Stomach smooth muscle (tissue), 2 donors: ENCODE data around the gene FZR1.
A peak's percentile ranks its signal among the peaks of the same experiment; 100 is the strongest.

Source experiments
- H3K27ac ChIP-seq: one replicate; pipeline ENCODE4 v1.7.0; 2013; ENCODE audit warnings: mild to moderate bottlenecking, low read length, inconsistent platforms
- H3K27me3 ChIP-seq, 2 donors: one replicate each; pipeline ENCODE4 v1.7.0; 2013; ENCODE audit warnings: low read length in 2 of 2; ENCODE audit not compliant: insufficient read depth in 2 of 2, control insufficient read depth in 1 of 2
- H3K36me3 ChIP-seq, 2 donors: one replicate each; pipeline ENCODE4 v1.7.0; 2013; ENCODE audit warnings: low read length in 2 of 2; ENCODE audit not compliant: control insufficient read depth in 2 of 2, insufficient read depth in 2 of 2
- H3K4me1 ChIP-seq: one replicate; pipeline ENCODE4 v1.7.0; 2013; ENCODE audit warnings: low read length; ENCODE audit not compliant: control insufficient read depth, insufficient read depth
- H3K4me3 ChIP-seq, 2 donors: one replicate each; pipeline ENCODE4 v1.7.0; 2013; ENCODE audit warnings: low read length in 2 of 2
- H3K9ac ChIP-seq, 2 donors: one replicate each; pipeline ENCODE4 v1.7.0; 2013; ENCODE audit warnings: low read length in 2 of 2, mild to moderate bottlenecking in 1 of 2
- H3K9me3 ChIP-seq, 2 donors: one replicate each; pipeline ENCODE4 v1.7.0; 2013; ENCODE audit warnings: low read length in 2 of 2; ENCODE audit not compliant: control insufficient read depth in 2 of 2
- donor health status: healthy.
- donor health status: Pancreatic carcinoma.

FZR1 gene

DNA sequence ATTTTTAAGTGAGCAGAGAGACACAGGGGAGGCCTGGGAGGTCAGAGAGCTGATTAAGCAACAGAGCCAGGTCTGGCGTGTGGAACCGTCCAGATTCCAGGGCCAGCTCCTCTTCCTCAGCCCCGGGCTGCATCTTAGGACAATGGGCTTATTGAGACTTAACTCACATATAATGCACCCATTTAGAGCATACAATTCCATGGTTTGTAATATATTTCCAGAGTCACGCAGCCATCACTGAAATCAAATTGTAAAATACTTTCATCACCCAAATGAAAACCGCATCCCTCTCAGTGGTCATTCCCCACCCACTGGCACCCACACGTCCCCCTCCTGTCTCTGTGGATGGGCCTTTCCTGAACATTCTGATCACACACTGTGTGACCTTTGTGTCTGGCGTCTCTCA is 64.5 kb downstream of the FZR1 start:
- no peaks in the 10 kb centered on the region for H3K9me3 ChIP-seq
- no peak overlapping the region for H3K4me3 ChIP-seq
- no peaks in the 10 kb centered on the region for H3K27me3 ChIP-seq
- H3K36me3 ChIP-seq = peaks cover 2 to 3% of the 10 kb centered on the region in 2 donors
- peaks cover 18% of the 10 kb centered on the region for H3K4me1 ChIP-seq
- H3K27ac ChIP-seq = no peak overlapping the region
- no peak overlapping the region for H3K9ac ChIP-seq

DNA sequence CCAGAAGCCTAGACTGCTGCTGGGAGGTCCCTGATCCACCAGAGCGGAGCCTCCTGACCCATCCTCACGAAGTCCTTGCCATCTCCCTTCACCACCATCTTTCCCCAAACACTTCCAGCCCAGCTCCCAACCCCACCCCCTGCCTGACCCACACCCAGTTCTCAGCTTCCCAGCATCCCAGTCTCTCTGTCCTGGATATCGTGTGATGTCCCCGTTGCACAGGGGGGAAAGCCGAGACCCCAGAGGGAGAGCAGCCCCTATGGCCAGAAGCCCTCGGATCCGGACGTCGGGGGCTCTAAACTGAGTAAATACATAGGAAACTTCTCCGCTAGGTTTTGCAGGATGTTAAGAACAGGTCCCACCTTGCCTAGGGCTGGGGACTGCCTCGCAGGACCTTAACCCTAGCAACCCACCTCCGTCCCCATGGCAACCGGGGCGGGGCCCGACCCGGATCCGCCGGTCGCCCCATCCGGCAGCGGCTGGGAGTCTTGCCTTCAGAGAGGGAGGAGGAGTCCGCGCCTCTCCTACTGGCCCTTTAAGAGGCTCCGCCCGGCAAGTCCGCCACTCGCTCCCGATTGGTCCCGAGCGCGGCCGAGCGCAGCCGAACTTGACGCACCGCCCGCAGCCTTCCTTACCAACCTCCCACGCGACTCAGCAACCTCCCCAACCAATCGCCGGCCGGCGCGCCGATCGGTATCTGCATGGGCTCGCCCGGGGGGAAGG is 66.2 kb downstream of the FZR1 start:
- Histone ChIP-seq H3K4me3 (peak overlapping the region; percentile 64 to 84), H3K9me3 (no peaks in the 10 kb centered on the region), H3K4me1 (peaks cover 29% of the 10 kb centered on the region), H3K27me3 (no peaks in the 10 kb centered on the region), H3K27ac (no peak overlapping the region), H3K9ac (peak overlapping the region; percentile 59 to 72), H3K36me3 (peaks cover 2 to 3% of the 10 kb centered on the region in 2 donors)

DNA sequence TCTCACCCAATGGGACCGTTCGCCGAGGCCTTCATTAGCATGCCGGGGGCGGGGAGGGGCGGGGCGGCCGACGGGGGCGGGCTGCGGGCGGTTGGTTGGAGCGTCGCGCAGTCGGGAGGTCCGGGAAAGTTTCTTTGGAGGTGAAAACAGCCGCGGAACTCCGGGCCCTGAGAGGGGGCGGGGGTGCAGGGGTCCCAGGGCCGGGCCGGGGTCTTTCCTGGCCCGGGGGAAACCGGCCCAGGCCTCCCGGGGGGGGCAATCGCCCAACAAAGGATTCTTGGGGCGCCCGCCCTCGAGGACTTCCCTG is 66.7 kb downstream of the FZR1 start, which contains the start of gene HMG20B:
HMG20B (plus strand) TSS at position 90 of the 307 bp plus-strand sequence. CDS start 366 bp downstream, outside the sequence.
- Histone ChIP-seq H3K36me3 (peaks cover 2 to 3% of the 10 kb centered on the region in 2 donors), H3K4me3 (peak within 1 kb of the TSS; percentile 65 to 84), H3K4me1 (peaks cover 29% of the 10 kb centered on the region), H3K27ac (no peak within 1 kb of the TSS), H3K27me3 (no peaks in the 10 kb centered on the region), H3K9me3 (no peaks in the 10 kb centered on the region), H3K9ac (peak within 1 kb of the TSS; percentile 63 to 72)

DNA sequence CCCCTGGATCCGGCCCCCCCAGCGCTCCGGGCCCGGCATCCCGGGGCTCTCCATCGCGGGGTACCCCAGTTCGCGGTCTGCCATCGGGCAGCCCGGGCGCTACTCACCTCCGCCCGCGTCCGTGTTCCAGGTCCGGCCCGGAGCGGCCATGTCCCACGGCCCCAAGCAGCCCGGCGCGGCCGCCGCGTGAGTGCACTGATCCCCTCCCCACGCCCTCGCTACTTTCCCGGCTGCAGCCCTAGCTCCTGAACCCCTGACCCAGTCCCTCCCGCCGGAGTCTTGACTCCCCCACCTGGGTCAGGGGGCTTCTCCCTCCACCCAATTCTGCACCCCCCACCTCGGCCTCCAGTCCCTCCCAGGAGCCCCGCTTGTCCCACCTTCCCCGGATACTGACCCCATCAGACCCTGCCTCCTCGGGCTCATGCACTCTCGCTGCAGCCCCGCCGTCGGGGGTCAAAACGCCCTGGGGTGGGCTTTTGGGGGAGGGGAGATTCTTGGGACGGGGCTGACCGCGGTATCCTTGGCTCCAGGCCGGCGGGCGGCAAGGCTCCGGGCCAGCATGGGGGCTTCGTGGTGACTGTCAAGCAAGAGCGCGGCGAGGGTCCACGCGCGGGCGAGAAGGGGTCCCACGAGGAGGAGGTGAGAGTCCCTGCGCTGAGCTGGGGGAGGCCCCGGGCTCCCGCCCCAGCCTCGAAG is 67.2 kb downstream of the FZR1 start:
- H3K9me3 ChIP-seq = no peaks in the 10 kb centered on the region
- H3K4me1 ChIP-seq = peaks cover 29% of the 10 kb centered on the region
- H3K27me3 ChIP-seq = no peaks in the 10 kb centered on the region
- peaks cover 2 to 3% of the 10 kb centered on the region in 2 donors for H3K36me3 ChIP-seq
- no peak overlapping the region for H3K27ac ChIP-seq
- peak overlapping the region; percentile 51 to 63 for H3K9ac ChIP-seq
- peak overlapping the region; percentile 65 to 80 for H3K4me3 ChIP-seq

DNA sequence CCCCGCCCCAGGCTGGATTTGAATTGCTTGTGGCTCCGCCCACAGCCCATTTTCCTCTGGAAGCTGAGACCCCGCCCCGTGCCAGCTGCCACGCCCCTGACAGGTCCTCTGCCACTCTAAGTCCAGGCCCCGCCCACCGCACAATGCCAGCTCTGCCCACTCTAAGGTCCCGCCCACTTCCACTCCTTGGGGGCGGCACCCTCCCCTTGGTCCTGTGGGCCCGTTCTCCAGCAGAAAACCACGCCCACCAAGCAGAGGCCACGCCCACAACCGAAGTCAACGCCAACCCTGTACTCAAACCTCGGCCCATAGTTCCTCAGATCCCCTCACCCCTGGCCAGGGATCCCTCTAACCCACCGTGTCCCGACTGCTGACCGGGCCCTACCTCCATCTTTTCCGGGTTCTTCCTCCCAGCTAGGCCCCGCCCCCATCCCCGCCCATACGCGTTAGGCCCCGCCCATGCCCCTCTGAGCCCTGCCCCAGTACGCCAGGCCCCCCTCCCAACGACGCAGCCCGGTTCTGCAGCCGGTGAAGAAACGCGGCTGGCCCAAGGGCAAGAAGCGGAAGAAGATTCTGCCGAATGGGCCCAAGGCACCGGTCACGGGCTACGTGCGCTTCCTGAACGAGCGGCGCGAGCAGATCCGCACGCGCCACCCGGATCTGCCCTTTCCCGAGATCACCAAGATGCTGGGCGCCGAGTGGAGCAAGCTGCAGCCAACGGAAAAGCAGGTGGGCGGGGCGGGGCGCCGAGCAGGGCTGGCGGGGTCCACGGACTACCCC is 67.9 kb downstream of the FZR1 start:
- H3K9ac ChIP-seq = no peak overlapping the region
- H3K36me3 ChIP-seq = peaks cover 2 to 3% of the 10 kb centered on the region in 2 donors
- no peaks in the 10 kb centered on the region for H3K9me3 ChIP-seq
- peak overlapping the region; percentile 65 to 80 for H3K4me3 ChIP-seq
- peaks cover 29% of the 10 kb centered on the region for H3K4me1 ChIP-seq
- H3K27ac ChIP-seq = no peak overlapping the region
- no peaks in the 10 kb centered on the region for H3K27me3 ChIP-seq

DNA sequence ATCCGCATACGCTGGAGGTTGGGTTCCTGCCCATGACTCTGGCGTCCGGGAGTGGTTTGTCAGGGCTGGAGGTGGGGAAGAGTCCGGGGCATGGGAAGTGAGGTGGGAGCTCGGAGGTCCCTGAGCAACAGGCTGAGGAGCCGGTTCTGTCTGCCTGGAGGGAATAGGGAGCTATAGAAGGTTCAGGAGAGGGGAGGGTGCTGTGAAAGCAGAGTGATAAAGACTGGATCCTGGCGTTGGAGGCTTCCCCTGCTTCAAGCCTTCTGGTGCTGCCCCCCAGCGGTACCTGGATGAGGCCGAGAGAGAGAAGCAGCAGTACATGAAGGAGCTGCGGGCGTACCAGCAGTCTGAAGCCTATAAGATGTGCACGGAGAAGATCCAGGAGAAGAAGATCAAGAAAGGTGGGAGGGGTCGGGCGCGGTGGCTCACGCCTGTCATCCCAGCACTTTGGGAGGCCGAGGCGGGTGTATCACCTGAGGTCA is 69.2 kb downstream of the FZR1 start:
- H3K9ac ChIP-seq = no peak overlapping the region
- H3K4me1 ChIP-seq = peaks cover 29% of the 10 kb centered on the region
- no peaks in the 10 kb centered on the region for H3K9me3 ChIP-seq
- H3K27me3 ChIP-seq = no peaks in the 10 kb centered on the region
- H3K36me3 ChIP-seq = peaks cover 2 to 3% of the 10 kb centered on the region in 2 donors
- no peak overlapping the region for H3K4me3 ChIP-seq
- H3K27ac ChIP-seq = no peak overlapping the region

DNA sequence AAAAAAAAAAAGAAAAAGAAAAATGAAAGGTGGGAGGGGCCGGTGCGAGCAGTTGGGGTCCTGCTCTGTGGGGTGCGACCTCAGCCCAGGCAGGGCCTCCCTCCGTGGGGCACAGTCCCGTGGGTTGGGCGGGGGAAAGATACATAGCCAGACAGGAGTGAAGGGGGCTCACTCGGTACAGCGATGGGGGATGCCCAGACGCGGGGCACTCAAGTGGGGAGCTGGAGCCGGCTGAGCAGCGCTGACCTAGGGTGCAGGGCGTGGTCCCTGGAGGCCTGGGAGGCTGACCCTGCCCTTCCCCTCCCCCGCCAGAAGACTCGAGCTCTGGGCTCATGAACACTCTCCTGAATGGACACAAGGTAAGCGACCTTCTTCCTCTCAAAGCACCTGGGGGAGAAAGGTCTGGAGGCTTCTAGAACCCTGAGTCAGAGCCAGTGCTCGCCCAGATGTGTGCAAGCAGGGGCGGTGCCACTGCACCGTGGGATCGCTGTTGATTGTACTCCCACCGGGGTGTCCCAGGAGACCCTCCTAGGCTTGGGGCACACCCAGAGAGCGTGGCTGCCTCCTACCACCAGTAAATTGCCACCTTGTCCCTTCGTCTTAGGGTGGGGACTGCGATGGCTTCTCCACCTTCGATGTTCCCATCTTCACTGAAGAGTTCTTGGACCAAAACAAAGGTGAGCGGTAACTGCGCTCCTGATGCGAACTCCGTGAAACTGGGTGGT is 70.0 kb downstream of the FZR1 start:
- Histone ChIP-seq H3K27ac (peak overlapping the region; percentile 46), H3K4me1 (peaks cover 29% of the 10 kb centered on the region)

DNA sequence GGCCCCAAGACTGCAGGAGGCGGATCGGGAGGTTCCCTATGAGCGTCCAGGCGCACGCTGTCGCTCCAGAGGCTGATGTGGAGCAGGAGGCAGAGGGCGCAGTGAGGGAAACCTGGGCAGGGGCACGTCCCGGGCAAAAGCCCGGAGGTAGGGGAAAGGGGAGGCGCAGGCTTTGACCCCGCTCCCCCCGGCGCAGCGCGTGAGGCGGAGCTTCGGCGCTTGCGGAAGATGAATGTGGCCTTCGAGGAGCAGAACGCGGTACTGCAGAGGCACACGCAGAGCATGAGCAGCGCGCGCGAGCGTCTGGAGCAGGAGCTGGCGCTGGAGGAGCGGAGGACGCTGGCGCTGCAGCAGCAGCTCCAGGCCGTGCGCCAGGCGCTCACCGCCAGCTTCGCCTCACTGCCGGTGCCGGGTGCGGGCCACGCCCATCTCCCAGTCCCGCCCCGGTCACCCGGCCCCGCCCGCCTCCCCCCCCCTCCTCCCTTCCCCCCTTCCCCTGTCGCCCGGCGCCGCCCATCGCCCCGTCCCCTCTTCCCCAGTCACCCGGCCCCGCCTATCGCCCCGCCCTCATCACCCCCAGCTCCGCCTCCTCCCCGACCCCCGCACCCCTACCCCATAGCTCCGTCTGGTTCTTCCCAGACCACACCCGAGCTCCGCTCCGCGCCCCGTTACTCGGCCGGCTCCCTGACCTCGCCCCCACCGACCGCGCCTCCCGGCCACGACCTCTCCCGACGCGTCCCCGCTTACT is 70.8 kb downstream of the FZR1 start:
- no peaks in the 10 kb centered on the region for H3K9me3 ChIP-seq
- peaks cover 2 to 3% of the 10 kb centered on the region in 2 donors for H3K36me3 ChIP-seq
- no peak overlapping the region for H3K9ac ChIP-seq
- peak overlapping the region; percentile 62 to 71 for H3K4me3 ChIP-seq
- H3K27ac ChIP-seq = peak overlapping the region; percentile 46
- H3K4me1 ChIP-seq = peaks cover 28% of the 10 kb centered on the region
- H3K27me3 ChIP-seq = no peaks in the 10 kb centered on the region

More for the DNA sequence above, 70.0 kb downstream of the FZR1 start:
- Histone ChIP-seq H3K9me3 (no peaks in the 10 kb centered on the region), H3K36me3 (peaks cover 2 to 3% of the 10 kb centered on the region in 2 donors), H3K4me3 (peak overlapping the region; percentile 62 to 71), H3K27me3 (no peaks in the 10 kb centered on the region), H3K9ac (no peak overlapping the region)

DNA sequence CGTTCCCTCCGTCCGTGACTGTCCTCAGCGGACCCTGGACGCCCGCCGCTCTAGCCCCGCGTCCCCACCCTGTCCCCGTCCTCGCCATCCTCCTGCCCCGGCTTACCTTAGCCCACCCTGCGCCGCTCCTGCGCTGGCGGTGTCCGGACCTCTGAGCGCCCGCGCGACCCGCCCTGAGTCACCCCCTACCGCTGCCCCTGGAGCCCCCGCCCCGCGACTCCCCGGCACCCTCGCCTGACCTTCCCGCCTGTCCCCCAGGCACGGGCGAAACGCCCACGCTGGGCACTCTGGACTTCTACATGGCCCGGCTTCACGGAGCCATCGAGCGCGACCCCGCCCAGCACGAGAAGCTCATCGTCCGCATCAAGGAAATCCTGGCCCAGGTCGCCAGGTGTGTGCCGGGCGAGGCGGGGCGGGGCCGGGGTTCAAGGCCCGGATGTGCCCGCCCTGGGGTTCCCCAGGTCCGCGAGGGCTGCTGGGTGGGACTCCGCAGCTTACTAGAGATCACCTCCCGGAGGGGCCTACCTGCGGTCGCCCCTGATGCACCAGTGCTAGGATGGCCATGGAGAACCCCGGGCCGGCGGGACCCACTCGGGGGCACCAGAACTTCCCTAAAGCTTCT is 71.7 kb downstream of the FZR1 start:
- Histone ChIP-seq H3K27ac (no peak overlapping the region), H3K36me3 (peaks cover 2 to 3% of the 10 kb centered on the region in 2 donors), H3K27me3 (no peaks in the 10 kb centered on the region), H3K4me3 (no peak overlapping the region), H3K9ac (no peak overlapping the region), H3K9me3 (no peaks in the 10 kb centered on the region), H3K4me1 (peaks cover 22% of the 10 kb centered on the region)
